ENCODE measurements around the gene NTRK3. TPM values are rescaled to one million over a fixed set of nuclear protein-coding genes. Genes with fewer than 3 reads are reported as not detected.

NTRK3 gene
- polyA plus RNA-seq, 4 donors = 11.5 to 62.9 (median 14.0) TPM

DNA sequence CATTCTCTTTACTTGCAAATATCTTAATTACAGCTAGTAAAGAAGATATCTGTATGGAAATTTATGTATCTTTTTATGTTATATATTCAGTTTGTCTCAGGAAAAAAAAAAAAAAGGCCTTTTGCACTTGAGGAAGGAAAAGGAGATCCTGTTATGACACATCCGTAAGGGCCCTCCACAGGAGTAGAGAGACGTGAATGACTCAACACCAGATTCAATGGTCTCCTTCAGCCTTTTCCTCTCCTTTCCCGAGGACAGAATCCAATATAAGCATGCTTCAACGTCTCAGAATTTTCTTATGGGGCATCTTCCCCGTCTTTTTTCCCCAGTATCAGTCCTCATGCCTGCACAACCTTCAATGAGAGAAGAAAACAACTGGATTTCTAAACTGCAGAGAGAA is 340.3 kb downstream of the NTRK3 start:
- DNase-seq (ENCODE audit: low read depth in 4 of 4, low spot score in 3 of 4) = no peak

DNA sequence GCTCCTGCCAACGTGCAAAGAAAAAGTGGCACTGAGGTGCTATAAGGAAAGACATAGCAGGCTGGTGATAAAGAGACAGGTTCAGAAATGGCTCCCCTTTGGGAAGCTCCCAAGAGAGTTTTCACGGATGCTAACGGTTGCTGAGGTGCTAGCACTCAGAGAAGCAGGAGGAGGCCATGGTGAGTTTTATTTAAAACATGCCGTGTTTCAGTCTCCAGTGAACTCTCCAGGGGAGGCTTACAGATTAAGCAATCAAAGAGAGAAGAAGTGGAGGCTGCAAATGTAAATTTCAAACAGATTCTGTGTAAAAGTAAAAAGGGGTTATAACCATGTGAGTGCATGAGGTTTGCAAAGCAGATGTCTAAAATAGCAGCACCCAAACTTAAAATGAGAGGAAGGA is 346.2 kb downstream of the NTRK3 start:
- no peak for DNase-seq (ENCODE audit: low read depth in 4 of 4, low spot score in 3 of 4)

DNA sequence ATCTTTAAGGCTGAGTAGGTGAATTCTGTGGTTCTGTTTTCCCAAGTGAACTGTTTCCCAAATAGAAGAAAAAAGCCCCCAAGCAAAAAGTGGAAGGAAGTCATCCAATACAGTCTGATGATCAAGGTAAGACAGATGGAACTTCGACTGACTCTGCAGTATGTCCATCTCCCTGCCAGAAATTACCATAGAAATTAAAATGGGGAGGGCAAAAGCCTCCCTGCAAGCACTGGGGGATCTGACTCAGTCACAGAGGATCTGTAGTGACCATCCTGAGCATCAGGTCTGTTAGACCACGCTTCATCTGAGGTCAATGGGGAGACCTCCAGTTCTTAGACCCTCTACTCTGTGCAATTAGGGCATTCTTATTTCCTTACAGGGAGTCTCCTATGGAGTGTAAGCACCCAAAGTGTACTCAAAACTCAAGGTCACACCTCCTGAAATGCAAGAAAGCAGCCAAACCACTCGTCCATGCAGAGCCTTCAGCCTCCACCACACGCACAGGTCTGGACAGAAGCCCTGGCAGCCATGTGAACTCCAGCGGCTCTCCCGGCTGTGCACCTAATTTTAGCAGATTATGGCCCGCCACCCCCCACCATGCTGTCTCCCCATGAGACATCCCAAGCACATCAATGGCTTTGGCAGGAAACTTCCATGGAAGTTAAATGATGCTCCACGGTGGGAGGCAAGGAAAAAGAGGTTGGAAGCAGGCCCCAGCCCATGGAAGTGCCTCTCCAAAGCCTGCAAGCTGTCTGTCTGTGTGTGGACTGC is 348.7 kb downstream of the NTRK3 start:
- DNase-seq (ENCODE audit: low read depth in 4 of 4, low spot score in 3 of 4) = no peak

DNA sequence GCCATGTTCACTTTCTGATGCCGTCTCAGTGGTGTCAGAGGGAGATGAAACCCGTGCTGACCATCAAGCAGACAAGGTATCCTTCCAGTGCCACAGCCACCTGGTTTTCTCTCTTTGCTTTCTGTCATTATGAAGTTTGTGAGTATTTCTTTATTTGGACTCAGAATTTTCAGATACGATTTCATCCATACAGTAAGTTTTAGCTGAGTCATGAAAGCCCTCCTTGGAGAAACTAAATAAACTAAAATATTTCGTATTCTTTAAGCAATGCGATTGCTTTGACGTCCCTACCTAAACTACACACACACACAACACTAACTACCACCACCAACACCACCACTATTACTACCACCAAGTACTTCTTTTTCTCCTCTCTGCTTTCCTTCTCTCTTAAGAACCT is 350.1 kb downstream of the NTRK3 start:
- DNase-seq (ENCODE audit: low read depth in 4 of 4, low spot score in 3 of 4) = no peak

DNA sequence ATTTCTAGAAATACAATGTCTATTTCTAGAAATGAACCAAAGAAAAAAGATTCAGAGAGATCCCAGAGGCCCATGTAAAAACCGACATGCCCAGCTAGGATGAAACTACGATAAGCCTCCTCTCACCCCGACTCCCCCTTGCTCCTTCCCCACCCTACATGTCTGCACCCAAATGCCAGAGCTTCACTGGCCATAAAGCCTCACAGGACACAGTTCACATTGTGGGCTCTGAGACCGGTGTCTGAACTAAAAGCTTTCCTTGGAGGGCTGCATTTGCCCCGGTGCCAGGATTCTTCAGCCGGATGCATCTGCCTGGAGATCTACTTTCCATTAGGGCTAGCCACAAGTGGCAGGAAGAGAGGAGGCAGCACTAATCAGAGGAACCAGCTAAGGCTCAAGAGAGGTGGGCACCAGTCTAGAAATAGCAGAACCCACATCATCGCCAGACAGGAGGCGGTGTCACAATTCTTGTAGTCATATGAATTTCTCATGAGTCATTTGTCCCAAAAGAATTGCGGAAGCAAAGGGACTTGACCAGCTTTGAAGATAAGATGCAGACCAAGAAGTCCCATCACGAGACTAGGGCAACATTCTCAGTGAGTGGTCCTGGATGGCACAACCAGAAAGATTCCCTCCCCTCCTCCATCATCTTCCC is 353.6 kb downstream of the NTRK3 start:
- no peak for DNase-seq (ENCODE audit: low read depth in 4 of 4, low spot score in 3 of 4)

DNA sequence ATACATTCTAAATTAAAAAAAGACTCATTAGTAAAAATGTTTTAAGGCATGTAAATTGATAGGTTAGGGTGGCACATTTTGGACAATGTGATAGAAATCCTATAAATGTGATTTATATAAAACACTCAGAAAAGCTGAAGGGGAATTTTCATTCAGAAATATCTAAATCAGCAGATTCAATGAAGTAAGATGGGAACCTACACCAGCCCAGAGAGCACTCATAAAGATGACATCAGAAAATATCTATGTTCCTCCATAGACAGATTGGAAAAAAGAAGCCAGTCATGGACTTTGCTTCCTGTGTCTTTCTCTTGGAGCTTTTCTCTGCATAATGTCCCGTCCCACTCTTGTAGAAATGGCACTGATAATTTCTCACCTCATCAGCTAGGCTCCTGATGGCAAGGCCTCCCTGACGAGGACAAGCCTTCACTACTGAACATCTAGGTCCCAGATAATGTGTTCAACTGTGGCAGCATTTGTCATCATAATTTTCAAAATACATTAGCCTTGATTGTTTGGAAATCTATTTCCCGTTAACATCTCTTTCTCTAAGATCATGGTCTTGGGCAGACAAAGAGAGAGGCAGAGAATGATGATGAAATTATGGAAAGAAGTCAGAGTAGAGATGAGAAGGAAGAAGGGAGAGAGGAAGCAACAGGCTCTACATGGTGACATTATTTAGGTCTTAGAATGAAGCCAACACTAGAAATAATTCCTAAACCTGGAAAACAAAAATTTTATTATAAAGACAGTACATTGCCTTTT is 354.4 kb downstream of the NTRK3 start:
- no peak for DNase-seq (ENCODE audit: low read depth in 4 of 4, low spot score in 3 of 4)

DNA sequence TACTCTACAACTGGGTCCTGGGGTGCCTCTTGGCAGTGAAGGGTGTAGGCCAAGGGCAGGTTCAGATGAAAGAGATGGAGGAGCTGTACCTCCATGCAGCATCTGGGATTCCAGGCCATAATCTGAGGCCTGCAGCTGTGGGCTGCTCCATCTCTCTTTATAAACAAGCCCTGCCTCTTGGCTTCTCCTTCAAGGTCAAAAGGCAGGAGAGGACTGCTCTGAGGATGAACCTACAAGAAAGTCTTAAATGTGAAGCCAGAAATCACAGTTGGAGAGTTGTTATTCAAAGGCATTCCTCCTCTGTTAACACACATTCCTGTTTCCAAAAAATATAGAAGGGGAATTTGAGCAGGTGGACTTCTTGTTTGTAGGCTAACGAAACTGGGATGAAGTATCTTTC is 355.5 kb downstream of the NTRK3 start:
- DNase-seq (ENCODE audit: low read depth in 4 of 4, low spot score in 3 of 4) = no peak

DNA sequence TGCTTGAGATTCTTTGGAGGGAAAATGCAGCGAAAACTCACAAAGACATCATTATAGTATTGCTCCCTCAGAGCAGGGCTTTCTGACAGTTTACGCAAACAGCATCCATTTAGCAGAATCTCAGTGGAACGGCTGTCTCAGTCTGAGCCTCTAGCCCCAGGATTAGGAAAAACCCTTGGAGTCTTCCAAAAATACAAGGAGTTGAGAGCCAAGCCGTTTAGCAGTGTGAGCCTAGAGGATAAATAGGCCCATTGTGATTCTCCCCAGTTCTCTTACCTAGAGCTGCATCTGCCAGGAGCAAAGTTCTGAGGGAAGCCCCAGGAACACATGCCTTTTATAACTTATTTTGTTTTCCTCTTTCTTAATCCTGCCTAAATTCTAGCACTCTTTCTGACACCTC is 359.6 kb downstream of the NTRK3 start:
- no peak for DNase-seq (ENCODE audit: low read depth in 4 of 4, low spot score in 3 of 4)

DNA sequence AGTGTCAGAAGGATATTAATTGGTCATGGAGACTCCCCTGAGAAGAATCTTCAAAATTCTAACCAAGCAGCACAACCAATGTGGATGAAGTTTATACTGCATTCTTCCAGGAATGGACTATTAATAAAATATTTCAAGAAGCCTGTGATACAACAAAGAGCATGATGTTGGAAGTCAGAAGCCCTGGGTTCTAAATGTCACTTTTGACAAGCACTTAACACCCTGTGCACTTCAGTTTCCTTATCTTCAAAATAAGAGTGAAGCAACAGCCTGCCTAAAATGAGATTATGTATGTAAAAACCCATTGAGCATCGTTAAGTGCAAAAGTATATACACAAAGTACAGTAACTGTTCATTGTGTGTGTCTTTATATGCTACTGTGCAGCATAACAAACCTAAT is 369.4 kb downstream of the NTRK3 start:
- DNase-seq (ENCODE audit: low read depth in 4 of 4, low spot score in 3 of 4) = no peak

DNA sequence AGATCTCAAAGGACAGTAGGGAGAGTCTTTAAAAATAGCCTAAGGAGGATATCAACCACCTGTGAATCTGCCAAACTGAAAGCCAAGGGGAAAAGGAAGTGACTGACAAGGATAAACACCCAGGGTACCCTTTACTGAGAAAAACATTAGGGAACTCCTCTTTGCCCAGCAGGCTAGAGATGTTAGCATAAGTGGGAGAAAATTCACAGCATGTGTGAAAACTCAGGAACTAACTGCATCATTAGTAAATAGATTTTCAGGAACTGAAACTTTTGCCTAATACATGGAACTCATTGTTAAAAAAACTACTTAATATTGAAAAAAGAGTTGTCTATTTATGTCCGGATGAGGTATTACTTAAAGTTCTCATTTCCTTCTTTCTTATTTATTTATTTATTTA is 375.5 kb downstream of the NTRK3 start:
- DNase-seq (ENCODE audit: low read depth in 4 of 4, low spot score in 3 of 4) = no peak

DNA sequence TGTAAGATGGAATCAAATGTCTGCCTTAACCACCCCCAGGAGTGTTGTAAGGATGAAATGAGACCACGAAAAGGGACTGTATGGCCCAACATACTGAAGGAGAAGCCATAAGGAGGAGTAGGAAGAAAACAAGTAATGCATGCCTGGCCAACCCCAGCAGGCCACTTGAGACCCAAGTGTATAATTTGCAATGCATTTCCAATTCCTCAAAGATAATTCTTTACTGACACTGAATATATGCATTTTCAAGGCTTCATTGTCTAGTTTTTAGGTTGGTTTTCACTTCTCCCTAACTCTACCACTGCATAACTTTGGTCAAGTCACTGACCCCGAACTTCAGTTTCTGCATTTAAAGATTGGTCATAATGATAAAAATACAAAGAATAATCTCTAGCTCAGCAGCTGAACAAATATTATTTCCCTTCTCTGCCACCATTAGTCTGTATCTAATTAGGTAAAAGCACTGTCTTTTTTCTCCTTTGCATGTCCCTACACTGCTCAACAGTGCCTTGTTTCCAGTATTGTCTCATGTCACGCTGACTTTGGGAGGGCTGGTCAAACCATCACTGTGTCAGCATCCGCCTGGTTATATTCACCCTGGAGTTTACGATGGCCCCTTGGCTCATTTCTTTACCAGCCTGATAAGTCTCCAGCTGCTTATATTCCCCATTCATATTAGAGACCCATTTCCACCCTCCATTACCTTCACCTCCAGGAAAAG is 378.6 kb downstream of the NTRK3 start:
- no peak for DNase-seq (ENCODE audit: low read depth in 4 of 4, low spot score in 3 of 4)

DNA sequence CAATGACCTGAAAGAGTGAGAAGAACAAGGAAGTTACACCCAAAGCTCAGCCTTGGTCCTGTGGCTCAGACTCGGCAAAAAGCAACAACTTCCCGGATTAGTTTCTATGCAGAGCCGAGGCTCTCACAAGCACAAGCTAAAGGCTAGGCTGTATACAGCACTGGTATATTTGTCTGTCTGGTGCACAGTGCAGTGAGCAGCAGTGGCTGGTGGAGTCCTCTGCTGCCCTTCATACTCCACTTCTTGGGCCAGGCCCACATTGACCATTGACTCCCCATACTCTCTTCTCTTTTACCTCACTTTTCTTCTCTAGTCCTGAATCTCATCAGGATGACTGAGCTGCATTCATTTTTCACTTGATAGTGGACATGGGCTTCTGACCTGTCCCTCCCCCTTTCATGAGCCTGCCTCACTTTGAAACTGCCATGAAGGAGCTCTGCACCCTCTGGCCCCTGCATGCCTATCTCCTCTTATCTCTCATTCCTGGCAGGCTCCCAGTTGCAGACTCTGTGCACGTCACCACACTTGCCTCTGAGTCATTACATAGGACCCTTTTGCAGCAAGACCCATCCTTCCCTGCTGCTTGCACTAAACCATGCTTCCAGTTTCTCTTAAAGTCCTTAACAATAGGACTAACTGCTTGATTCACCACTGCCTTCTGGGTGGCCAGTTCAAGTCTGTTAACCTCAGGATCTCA is 379.3 kb downstream of the NTRK3 start:
- no peak for DNase-seq (ENCODE audit: low read depth in 4 of 4, low spot score in 3 of 4)

DNA sequence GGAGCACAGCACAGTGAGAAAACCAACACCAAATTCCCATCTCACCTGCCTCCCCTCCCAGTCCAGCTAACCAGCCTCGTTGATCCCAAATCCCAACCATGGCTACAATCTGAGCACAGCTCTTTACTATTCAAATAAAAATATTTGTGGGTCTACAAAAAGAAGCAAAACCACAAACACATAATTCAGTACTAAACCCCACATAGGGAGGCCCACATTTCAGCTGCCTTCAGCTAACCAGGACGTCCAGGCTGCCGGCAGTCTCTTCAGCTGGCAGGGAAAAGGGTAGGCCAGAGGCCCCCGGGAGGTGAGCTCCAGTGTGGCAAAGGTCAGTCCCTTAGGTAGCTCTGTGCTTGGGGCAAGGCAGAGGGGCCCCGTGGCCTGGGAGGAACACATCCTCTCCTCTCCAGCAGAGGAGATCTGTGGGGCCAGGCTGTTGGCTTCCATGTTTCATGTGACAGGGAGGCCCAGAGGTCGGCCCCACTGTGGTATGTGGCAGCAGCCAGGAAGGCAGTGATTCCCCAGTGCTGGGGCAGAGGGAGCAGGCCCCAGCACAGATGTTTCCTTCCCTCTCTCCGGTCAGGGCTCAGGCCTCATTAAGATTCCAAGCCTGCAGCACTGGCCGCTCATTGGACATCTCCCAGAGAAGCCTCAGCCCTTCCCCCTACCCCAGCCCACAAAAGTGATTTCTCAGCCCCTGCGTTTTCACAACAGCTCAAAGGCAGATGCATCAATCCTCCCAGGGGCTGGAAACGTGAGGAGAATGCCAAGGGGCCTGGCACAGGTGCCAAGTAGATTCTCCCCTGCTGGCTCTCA is 381.4 kb downstream of the NTRK3 start:
- DNase-seq (ENCODE audit: low read depth in 4 of 4, low spot score in 3 of 4) = peak in 1 of 4 donors; percentile 2

DNA sequence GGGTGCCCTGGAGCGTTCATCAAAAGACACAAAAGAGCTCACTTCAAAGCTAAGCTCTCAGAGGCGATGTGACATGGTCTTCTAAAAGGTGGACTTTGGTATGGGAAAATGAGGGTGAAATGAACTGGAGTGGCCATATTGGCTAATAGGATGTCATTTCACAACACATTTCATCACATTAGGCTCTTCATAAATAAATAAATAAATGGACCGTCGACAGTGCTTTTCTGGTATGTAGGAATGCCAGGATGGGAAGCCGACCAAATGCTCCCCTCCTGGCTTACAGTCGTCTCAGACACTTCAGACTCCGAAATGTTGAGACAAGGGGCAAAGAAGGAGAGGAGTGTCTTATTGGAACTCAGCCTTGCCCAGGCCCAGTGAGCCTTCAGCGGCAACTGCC is 383.0 kb downstream of the NTRK3 start:
- no peak for DNase-seq (ENCODE audit: low read depth in 4 of 4, low spot score in 3 of 4)

DNA sequence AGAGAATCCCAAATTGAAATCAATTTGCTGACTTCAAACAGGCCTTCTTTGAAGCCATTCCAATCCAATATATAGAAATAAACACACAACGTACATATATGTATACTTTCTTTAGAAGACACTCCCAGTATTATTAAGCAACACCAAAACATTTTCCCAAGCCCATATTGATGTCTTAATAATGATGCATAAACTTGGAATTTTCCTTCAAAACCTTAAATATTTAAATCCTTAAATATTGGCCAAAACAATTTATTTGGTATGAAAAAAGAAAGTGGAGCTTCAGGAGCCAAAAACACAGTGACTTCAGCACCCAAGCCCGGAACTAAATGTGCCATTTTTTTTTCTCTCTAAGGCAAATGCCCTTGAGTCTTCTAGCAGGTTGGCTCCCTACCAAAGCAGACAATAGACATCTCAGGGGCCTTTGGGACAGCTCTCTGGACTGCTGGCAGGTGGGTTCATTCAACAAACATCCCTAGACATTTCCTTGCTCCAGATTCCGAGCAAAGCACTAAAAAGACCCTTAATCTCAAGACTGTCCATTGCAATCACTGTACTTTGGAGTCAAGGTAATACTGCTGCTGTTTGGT is 384.7 kb downstream of the NTRK3 start:
- DNase-seq (ENCODE audit: low read depth in 4 of 4, low spot score in 3 of 4) = no peak

DNA sequence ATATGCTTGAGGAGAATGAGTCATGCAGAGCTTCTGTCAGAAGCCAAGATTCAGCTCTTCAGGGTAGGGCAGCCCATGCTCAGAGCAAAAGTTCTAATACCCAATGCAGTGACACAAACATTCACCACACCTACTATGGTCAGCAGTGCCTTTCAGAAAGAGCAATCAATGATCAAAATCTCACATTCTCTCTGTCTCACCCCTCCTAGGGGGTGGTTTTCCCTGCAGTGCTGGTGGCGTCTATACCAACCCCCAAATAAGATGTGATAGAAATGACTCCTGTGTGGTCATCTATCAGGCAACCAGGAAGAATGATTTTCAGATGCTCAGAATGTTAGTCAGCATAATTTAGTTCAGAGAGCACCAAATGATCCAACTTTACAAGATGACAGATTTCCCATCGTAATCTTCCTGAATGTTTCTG is 385.3 kb downstream of the NTRK3 start:
- DNase-seq (ENCODE audit: low read depth in 4 of 4, low spot score in 3 of 4) = no peak

DNA sequence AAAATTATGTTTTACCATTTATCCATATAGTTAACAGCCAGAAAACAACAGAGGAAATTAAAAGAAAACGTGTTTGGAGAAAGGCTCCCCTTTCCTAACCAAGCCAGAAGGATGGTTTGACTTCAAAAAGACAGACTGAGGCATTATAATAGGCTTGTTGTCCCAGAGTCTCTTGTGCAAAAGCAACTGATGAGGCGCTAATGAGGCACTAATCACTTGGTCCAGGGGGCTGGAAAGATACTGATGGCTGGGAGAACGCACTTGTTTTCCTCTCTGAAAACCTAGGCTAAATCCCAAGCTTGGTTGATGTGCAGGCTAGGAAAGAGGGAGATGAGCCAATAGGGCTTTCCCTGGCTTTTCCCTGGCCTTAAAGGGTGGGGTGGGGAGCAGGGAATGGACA is 389.6 kb downstream of the NTRK3 start:
- no peak for DNase-seq (ENCODE audit: low read depth in 4 of 4, low spot score in 3 of 4)

DNA sequence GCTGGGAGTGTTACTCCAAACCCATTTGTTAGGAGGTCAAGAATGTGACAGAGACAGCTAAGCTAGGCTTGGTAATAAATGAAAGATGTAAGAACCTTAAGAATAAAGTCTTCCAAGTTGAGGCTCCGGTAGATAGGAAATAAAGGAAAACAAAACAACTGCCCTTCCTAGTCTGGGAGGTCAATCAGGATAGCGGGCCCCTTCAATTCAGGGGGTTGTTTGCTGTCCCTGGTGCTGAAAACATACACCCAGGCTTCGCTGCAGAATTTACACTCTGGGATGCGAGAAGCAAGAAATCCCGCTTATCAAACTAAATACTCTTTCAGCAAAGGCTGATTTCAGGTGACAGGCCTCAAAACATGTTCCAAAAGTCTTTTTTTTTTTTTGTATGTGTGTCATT is 393.4 kb downstream of the NTRK3 start:
- peak; percentile 12 to 41 (median 25) for DNase-seq (ENCODE audit: low read depth in 4 of 4, low spot score in 3 of 4)

DNA sequence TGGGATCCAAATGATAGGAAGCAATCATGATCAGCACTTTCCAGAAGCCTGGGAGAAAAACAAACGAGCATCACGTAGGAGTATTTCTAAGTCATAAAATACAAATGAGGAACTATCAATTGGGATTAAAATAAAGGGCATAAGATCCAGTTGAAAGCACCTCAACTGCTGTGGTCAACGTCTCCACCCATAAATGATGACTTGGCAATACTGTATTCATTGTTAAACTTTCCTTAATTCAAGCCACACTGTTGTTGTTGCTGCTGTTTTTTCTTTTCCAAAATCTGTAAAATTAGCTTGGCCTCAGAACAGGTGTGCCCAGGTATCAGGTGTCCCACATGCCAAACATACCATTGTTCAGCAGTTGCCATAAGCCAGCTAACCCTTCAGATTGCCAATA is 395.8 kb downstream of the NTRK3 start:
- DNase-seq (ENCODE audit: low read depth in 4 of 4, low spot score in 3 of 4) = no peak
